HEK293T (cell line): ENCODE measurements around the gene CLIP1.

Experiments used
- BHLHE40 ChIP-seq: fragments of 450-650 bp; IDR thresholded peaks from 2 replicates; pipeline ENCODE4 v1.6.1; 2016; ENCODE audit warnings: mild to moderate bottlenecking, moderate library complexity, borderline replicate concordance
- FOXA1 ChIP-seq: fragments of 450-650 bp; IDR thresholded peaks from 2 replicates; pipeline ENCODE4 v1.6.1; 2016; ENCODE audit warnings: mild to moderate bottlenecking
- LEF1 ChIP-seq: fragments of 450-650 bp; IDR thresholded peaks from 2 replicates; pipeline ENCODE4 v1.6.1; 2017; ENCODE audit warnings: mild to moderate bottlenecking, borderline replicate concordance
- SUZ12 ChIP-seq: fragments of 450-650 bp; IDR thresholded peaks from 2 replicates; pipeline ENCODE4 v1.6.1; 2016; ENCODE audit warnings: mild to moderate bottlenecking

- TF ChIP-seq FOXA1: no peak
- TF ChIP-seq BHLHE40: no peak
- no peak for TF ChIP-seq SUZ12
- TF ChIP-seq LEF1: no peak
Observed at GRCh38 chr12:122387887-122388286, 34.6 kb downstream of the CLIP1 start.
